Heart left ventricle (tissue), 13 donors: ENCODE data around the gene AAK1.

Experiments used
- CTCF ChIP-seq, 12 donors: fragments of 200-600 bp; sonication (generic) in 4 of 12; IDR thresholded peaks; one replicate each; pipeline versions ENCODE4 v1.5.0 to v1.8.0; 2018 to 2022; ENCODE audit warnings: antibody characterized with exemption in 12 of 12, mild to moderate bottlenecking in 5 of 12
- POLR2A ChIP-seq, 2 donors: fragments of 450-650 bp; IDR thresholded peaks; one replicate each; pipeline ENCODE4 v1.6.1; 2017; ENCODE audit warnings: antibody characterized with exemption in 2 of 2, mild to moderate bottlenecking in 2 of 2, moderate library complexity in 2 of 2
- donor health status: ischemic (EF 13 %, LVEDD 7.1; RV severe dilation, severe dysfunction).
- donor health status: DM: no; HTN: yes; CAD: no.
- donor health status: DM: no; HTN: no; CAD: no.
- donor health status: ischemic (EF 25% LVEDD 6.9; RV normal size, moderate dysfunction).
- donor health status: ischemic (EF 25% LVEDD 5.7; RV mildly dilated, moderate dysfunction).
- donor health status: ischemic (EF 35%, LVEDD 5.7; RV mildly dilated, moderate dysfunction).
- donor health status: nonischemic (EF 11% LVEDD 7.7; RV severe dilation, severe dysfunction).
- donor health status: DM: yes; HTN: yes; CAD: no.
- donor health status: PGD.
- donor health status: ischemic (EF 29% LVEDD 5.4; RV normal size, mild dysfunction).
- donor health status: nonischemic (EF 23%, LVEDD 6.1; RV moderate dilation, normal function).

GRCh38 chr2:69646714-69647113, 3.2 kb upstream of the AAK1 start:
- TF ChIP-seq CTCF (IDR thresholded peaks at IDR 0.05) (no peak), POLR2A (IDR thresholded peaks at IDR 0.05) (no peak)
